Type B pancreatic cell (in vitro differentiated cells): ENCODE data around the gene LAD1. TPM values are rescaled to one million over a fixed set of nuclear protein-coding genes. Genes with fewer than 3 reads are reported as not detected.
A peak's percentile ranks its signal among the peaks of the same experiment; 100 is the strongest.

Experiments
- DNase-seq: peaks from one replicate; pipeline ENCODE4 v3.0.0; 2021; ENCODE audit warnings: mixed read lengths; ENCODE audit not compliant: unreplicated experiment; ENCODE audit errors: extremely low spot score
- H3K27ac Mint-ChIP-seq: 2 replicates; pipeline ENCODE4 v1.8.0; 2021; ENCODE audit warnings: mild to moderate bottlenecking, mixed read lengths
- H3K27me3 Mint-ChIP-seq: 2 replicates; pipeline ENCODE4 v1.8.0; 2021; ENCODE audit warnings: mixed read lengths
- H3K36me3 Mint-ChIP-seq: 2 replicates; pipeline ENCODE4 v1.8.0; 2021; ENCODE audit warnings: mixed read lengths
- H3K4me1 Mint-ChIP-seq: one replicate; pipeline ENCODE4 v1.8.0; 2021; ENCODE audit warnings: mixed read lengths; ENCODE audit not compliant: unreplicated experiment
- H3K4me3 Mint-ChIP-seq: 2 replicates; pipeline ENCODE4 v1.8.0; 2021; ENCODE audit warnings: mild to moderate bottlenecking, mixed read lengths
- H3K9me3 Mint-ChIP-seq: 2 replicates; pipeline ENCODE4 v1.8.0; 2021; ENCODE audit warnings: mixed read lengths
- CTCF ChIP-seq: fragments of 200-600 bp; sonication (generic); conservative IDR thresholded peaks from 2 replicates; pipeline ENCODE4 v1.5.0; 2021; ENCODE audit warnings: antibody characterized with exemption, mild to moderate bottlenecking
- total RNA-seq: library from RNA; stranded (reverse); gene quantifications from 2 replicates; pipeline ENCODE4 v1.2.1, GENCODE V29; 2021; ENCODE audit warnings: low replicate concordance

Gene LAD1
- total RNA-seq, 1 donor from 2014 or later: 41.2 TPM

DNA sequence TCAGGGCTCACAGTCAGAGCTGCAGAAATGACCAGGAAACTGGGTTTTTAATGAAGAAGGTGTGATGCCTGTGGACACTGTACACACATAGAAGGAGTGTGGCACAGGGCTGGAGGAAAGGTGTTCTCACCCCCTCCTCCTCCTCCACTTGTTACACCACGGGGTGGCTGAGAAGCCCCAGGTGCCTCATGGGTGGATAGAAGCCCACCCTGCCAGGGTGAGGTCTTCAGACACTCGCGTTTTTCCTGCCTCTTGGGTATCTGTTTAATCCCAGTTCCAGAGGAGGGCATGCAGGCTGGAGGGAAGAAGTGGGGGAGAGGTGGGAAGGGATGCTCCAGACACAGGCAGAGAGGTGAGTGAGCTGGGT lies 9.7 kb upstream of the LAD1 start:
- Mint-ChIP-seq H3K27ac (no peak overlapping the region), H3K4me1 (peaks cover 7% of the 10 kb centered on the region), H3K36me3 (no peaks in the 10 kb centered on the region), H3K9me3 (no peaks in the 10 kb centered on the region), H3K27me3 (peaks cover 6% of the 10 kb centered on the region), H3K4me3 (no peak overlapping the region)
- DNase-seq: no peak
- TF ChIP-seq CTCF: no peak

DNA sequence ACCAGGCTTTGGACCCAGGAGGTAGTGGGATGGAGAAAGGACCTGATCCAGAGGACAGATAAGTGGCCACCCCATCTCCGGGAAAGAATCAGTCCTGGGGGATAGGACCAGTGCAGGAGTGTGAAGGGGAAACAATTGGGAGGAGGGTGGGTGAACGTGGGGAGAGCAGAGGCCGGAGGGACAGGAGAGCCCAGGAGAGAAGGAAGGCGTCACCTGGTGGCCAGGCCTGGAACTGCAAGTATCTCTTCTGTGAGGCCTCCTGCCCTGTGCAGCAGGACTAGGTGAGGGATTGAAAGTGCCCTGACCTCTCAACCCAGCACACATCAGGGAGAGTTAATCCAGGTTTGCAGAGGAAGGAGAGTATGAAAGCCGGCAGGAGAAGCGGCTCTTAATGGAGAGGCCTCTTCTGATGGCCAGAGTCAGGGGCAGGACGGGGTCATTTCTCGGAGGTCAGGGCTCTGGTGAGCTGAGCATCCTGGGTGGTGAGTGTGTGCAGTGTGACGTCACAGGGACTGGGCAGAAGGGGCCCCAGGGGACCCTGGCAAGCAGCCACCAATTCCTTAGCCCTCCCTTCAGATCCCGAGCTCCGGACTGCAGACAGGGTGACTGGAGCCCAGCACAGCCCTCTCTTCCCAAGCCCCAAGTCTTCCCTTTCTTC lies 9.2 kb upstream of the LAD1 start:
- peaks cover 7% of the 10 kb centered on the region for H3K4me1 Mint-ChIP-seq
- peaks cover 6% of the 10 kb centered on the region for H3K27me3 Mint-ChIP-seq
- H3K36me3 Mint-ChIP-seq: no peaks in the 10 kb centered on the region
- peak; percentile 93 for TF ChIP-seq CTCF
- no peak overlapping the region for H3K27ac Mint-ChIP-seq
- no peaks in the 10 kb centered on the region for H3K9me3 Mint-ChIP-seq
- DNase-seq: peak; percentile 89
- no peak overlapping the region for H3K4me3 Mint-ChIP-seq

DNA sequence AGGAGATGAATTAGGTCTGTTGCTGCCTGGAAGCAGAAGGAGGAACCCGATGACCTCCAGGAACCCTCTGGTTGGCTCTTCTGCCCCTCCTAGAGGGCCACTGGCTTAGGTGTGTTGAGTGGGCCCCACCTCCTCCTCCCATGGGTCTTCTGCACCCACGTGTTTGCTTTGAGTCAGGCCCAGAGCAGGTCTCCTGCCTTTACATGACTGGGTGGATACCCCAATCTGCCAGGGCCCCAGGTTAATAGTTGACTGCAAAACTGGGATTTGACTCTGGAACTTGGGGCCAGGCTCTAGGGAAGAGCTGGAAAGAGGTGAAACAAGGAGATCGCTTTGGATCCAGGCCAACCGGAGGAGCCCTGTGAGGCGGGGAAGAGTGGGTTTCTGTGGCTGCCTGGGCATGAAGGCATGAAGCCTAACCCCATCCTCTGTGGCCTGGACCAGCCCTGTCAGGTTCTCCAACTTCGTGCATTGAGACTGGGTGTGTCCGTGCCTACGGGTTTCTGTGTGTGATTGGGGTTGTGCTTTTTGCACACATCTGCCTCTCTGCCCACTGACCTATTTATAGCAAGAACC lies 7.8 kb upstream of the LAD1 start:
- Mint-ChIP-seq H3K36me3 (no peaks in the 10 kb centered on the region), H3K27me3 (peaks cover 6% of the 10 kb centered on the region), H3K4me1 (peaks cover 7% of the 10 kb centered on the region), H3K27ac (peak overlapping the region; percentile 58), H3K4me3 (no peak overlapping the region), H3K9me3 (no peaks in the 10 kb centered on the region)
- TF ChIP-seq CTCF: no peak
- no peak for DNase-seq

DNA sequence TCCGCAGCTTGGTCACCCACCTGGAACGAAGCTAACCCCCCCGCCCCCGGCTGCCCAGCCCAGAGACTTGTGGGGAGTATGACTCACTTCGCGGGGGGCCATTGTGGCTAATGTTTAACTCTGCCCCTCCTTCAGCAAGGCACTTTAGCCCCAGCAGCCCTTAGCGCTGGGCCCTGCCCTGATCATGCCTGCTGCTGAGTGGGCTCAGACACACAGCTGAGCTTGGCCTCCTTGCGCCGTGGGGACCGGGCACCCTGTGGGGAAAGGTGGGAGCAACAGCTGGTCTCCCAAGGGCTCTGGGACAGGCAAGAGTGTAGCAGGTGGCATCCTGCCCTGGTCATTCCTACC lies 6.3 kb upstream of the LAD1 start:
- no peak for DNase-seq
- Mint-ChIP-seq H3K36me3 (no peaks in the 10 kb centered on the region), H3K9me3 (no peaks in the 10 kb centered on the region), H3K4me3 (no peak overlapping the region), H3K27me3 (peaks cover 6% of the 10 kb centered on the region), H3K27ac (no peak overlapping the region), H3K4me1 (peaks cover 11% of the 10 kb centered on the region)
- no peak for TF ChIP-seq CTCF

- no peak for DNase-seq
- H3K9me3 Mint-ChIP-seq: no peaks in the 10 kb centered on the region
- H3K4me1 Mint-ChIP-seq: peaks cover 14% of the 10 kb centered on the region
- peaks cover 6% of the 10 kb centered on the region for H3K27me3 Mint-ChIP-seq
- no peak for TF ChIP-seq CTCF
- no peaks in the 10 kb centered on the region for H3K36me3 Mint-ChIP-seq
- H3K4me3 Mint-ChIP-seq: no peak overlapping the region
- H3K27ac Mint-ChIP-seq: no peak overlapping the region
These were observed 5.8 kb upstream of the LAD1 start for GRCh38 chr1:201404722-201405483.
